Right renal cortex interstitium (tissue), 3 donors: Measurements from ENCODE around the gene CHCHD6. TPM values are rescaled to one million over a fixed set of nuclear protein-coding genes. Genes with fewer than 3 reads are reported as not detected.

ENCODE experiments used
- DNase-seq, 3 donors: peaks; one replicate each; pipeline ENCODE4 v3.0.0-alpha.2; 2013; ENCODE audit warnings: low read depth in 3 of 3, low spot score in 2 of 3
- polyA plus RNA-seq, 3 donors: library from polyadenylated mRNA; unstranded; fragments of 120-200 nt; gene quantifications; one replicate each; pipeline ENCODE4 v1.2.1, GENCODE V29; 2013; ENCODE audit not compliant: insufficient read length in 3 of 3

CHCHD6 gene
- polyA plus RNA-seq, 3 donors = 17.8 to 21.5 (median 19.5) TPM

DNA sequence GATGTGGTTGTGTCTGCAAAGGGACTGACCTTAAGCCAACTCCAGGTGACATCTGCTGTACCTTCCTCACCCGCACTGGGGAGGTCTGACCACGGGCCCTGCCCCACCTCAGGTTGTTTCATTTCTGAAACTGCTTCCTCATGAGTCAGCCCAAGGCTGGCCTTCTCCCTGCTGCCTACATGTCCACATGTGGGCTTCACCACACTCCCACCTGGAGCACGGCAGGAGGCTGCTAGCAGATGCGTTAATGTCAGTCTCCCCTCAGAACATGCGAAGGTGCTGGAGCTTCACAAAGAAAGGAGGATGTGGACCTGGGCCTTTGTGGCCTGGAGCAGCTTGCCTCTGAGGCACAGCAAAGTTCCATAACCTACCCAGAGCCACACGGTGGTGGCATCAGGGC lies 209.5 kb downstream of the CHCHD6 start:
- DNase-seq = no peak

- no peak for DNase-seq
Measured at GRCh38 chr3:126914226-126914625, 210.2 kb downstream of the CHCHD6 start.

- DNase-seq = no peak
Measured at GRCh38 chr3:126915015-126915414, 211.0 kb downstream of the CHCHD6 start.

DNA sequence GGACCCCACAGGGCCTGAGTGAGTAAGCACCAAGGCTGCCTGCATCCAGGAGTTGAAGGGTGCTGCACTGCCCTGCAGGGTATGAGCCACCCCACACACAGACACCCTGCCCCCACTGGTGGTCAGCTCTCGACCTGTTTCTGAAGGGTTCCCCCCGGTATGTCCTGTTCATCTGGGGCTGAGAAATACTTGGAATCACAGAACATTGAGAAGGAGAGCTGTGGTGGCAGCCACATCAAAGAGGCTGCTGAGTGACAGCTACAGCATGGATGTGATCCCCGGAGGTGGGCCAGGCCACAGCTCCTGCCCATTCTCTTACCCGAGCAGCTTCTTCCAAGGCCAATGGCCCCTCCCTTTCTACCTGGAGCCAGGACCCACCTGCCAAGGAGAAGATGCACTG lies 212.5 kb downstream of the CHCHD6 start:
- no peak for DNase-seq

DNA sequence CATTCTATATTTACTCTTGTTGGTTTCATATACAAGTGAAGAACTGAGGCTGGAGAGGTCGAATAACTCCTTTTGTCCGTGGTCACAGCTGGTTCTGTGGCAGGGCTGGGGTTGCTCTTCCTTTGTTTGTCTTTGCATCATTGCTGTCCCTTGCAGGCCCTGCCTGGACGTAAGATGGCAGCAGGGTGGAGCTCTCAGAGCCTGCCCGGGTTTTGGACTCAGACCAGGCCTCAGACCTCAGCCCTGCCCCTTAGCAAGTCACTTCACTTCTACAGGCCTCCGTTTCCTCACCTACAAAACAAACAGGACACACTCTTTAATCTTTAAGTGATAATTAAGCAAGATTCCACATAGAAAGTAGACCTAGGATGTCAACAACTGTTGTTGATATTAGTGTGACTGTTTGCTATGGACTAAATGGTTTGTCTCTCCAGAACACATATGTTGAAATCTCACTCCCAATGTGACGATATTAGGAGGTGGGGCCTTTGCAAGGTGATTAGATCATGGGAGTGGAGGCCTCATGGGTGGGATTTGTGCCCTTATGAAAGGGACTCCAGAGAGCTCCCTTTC lies 213.3 kb downstream of the CHCHD6 start:
- DNase-seq = no peak

DNA sequence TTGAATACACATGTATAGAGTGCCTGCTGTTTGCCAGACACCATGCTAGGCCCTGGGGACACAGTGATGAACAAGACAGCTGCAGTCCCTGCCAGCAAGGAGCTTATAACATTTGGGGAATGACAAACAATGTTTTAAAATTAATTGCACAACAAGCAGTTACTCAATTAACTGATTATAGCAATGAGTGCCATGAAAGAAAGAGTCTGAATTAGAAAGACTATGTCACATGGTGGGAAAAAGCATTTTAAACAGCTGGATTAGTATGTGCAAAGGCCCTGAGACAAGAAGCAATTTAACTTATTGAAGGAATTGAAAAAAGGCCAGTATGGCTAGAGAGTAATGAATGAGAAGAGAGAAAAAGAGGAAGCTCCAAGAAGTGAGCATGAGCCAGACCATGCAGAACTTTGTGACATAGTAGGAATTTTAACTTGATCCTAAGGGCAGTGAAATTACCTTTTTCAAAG lies 214.3 kb downstream of the CHCHD6 start:
- DNase-seq = no peak

DNA sequence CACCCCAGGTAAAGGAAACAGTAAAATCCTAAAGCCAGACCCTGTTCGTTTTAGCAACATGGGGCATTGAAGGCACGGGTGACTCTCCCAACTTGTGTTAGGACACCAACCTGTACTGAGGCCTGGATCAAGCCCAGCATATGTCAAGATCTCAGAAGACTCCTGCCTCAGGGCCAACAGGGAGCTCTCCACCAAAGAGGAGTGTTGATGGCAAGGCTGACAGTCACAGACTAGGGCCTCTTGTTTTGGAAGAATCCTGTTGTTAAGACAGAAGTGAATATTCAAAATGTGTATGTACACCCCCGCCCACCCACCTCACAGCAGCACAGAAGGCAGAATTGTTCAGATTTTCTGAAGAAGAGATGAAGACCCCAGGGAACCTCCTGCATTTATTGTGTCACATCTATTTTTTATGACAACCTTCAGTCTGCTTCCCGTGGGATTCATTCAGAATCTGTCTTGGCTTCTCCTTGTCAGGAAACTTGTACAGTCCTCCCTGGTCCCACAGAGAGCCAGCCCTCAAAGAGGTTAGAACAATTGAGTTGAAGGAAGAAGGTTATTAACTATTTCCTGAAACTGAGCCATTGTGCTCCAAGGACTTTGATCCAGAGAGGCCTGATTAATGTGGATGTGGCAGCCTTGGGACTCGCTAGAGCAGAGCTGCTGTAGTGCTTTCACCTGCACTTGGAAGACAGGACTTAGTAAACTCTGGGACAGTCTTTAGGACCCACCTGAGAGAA lies 217.2 kb downstream of the CHCHD6 start:
- no peak for DNase-seq

- no peak for DNase-seq
Measured at GRCh38 chr3:126922466-126922865, 218.4 kb downstream of the CHCHD6 start.

GRCh38 chr3:126923423-126923822 lies 219.4 kb downstream of the CHCHD6 start:
- no peak for DNase-seq

DNA sequence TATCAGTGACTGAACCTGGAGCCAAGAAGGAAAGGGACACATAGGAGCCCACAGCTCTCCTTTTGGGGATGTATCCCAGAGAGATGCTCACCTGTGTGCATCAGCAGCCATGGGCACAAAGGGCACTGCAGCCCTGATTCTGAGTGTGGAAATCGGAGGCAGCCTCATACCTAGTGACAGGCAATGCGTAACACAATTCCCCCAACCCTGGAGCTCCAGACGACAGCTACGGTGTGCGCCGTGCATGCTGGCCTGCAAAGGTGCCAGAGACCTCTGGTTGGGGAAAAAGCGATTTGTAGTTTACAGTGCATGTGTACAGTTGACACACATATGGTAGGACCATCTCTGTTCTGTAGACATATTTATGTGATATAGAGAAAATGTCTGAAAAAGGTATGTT lies 219.9 kb downstream of the CHCHD6 start:
- no peak for DNase-seq

GRCh38 chr3:126924458-126924857 lies 220.4 kb downstream of the CHCHD6 start:
- no peak for DNase-seq

- no peak for DNase-seq
Measured at GRCh38 chr3:126925411-126926171, 221.6 kb downstream of the CHCHD6 start.

- DNase-seq = no peak
Measured at GRCh38 chr3:126926684-126927400, 222.8 kb downstream of the CHCHD6 start.

- DNase-seq = no peak
Measured at GRCh38 chr3:126927401-126927750, 223.3 kb downstream of the CHCHD6 start.

DNA sequence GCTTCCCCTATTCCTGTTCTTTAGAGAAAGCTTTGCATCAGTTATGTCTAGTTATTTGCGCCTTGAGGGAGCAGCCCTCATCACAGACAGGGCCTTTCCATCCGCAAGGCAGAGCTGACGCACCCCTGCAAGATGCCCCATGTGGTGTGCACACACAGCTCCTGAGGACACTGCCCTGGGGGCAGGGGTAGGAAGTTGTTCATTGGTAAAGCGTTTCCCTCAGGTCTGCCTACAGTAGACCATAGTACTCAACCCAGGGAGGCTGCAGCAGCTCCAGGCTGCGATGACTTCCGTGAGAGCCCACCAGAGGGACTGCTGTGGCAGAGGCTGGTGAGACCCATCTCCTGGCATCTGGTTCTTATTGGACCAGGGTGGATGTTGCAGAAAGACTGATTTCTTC lies 223.8 kb downstream of the CHCHD6 start:
- DNase-seq = no peak

GRCh38 chr3:126928921-126929474 lies 225.0 kb downstream of the CHCHD6 start:
- no peak for DNase-seq

DNA sequence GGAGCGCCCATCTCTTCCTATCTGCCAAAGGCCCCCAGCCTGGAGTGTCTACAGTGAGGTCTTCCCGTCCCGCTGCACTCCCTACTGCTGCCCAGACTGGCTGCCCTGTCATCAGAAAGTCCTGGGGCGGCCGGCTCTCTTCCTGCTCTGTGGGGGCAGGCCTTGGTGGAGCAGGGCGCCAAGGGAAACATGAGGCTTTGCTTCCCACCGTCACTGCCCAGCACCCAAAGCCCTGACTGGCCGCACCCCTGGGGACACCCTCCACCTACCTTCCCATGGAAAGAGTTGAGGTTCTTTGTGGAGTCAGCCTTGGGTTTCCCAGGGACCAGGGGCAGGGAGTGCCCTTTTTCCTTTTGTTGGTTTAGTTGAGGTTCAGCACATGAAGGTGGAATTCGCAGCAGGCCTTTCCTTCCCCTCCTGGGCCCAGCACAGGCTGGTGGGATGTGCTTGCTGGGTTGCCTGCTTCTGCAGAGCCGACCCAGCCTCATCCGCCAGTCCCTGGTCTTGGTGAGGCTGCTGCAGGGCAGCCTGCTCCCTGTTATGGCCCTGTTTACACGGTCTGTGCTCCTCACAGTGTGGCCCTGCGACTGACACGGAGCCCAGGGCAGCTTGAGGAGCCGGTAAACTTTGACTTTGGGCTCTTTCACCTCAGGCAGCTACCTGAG lies 227.0 kb downstream of the CHCHD6 start:
- DNase-seq = no peak

- DNase-seq = no peak
Measured at GRCh38 chr3:126931806-126932187, 227.8 kb downstream of the CHCHD6 start.

- DNase-seq = no peak
Measured at GRCh38 chr3:126932188-126932931, 228.3 kb downstream of the CHCHD6 start.
